Nephron (organoid): ENCODE data around the gene SLCO4A1.

ENCODE experiments used
- H3K27ac Mint-ChIP-seq, 3 experiments: 2 replicates each; pipeline ENCODE4 v1.8.0; 2020; ENCODE audit warnings: mixed read lengths in 3 of 3, mild to moderate bottlenecking in 2 of 3, moderate library complexity in 1 of 3
- H3K27me3 Mint-ChIP-seq: 2 replicates; pipeline ENCODE4 v1.8.0; 2021; ENCODE audit warnings: low read depth, mild to moderate bottlenecking, moderate library complexity, mixed read lengths
- H3K36me3 Mint-ChIP-seq: 2 replicates; pipeline ENCODE4 v1.8.0; 2020; ENCODE audit warnings: low read depth, mixed read lengths
- H3K4me1 Mint-ChIP-seq: 2 replicates; pipeline ENCODE4 v1.8.0; 2020; ENCODE audit warnings: mixed read lengths
- H3K4me3 Mint-ChIP-seq, 3 experiments: 2 replicates each; pipeline ENCODE4 v1.8.0; 2020; ENCODE audit warnings: mild to moderate bottlenecking in 3 of 3, mixed read lengths in 3 of 3, moderate library complexity in 2 of 3
- H3K9me3 Mint-ChIP-seq: 2 replicates; pipeline ENCODE4 v1.8.0; 2020; ENCODE audit warnings: mixed read lengths
- TF ChIP-seq, protein P1 (sequence below), 3 experiments: fragments of 200-600 bp; sonication (generic); IDR thresholded peaks; one replicate each; pipeline ENCODE4 v1.5.0; 2021; ENCODE audit warnings: antibody characterized with exemption in 3 of 3; ENCODE audit not compliant: unreplicated experiment in 3 of 3

SLCO4A1 gene

DNA sequence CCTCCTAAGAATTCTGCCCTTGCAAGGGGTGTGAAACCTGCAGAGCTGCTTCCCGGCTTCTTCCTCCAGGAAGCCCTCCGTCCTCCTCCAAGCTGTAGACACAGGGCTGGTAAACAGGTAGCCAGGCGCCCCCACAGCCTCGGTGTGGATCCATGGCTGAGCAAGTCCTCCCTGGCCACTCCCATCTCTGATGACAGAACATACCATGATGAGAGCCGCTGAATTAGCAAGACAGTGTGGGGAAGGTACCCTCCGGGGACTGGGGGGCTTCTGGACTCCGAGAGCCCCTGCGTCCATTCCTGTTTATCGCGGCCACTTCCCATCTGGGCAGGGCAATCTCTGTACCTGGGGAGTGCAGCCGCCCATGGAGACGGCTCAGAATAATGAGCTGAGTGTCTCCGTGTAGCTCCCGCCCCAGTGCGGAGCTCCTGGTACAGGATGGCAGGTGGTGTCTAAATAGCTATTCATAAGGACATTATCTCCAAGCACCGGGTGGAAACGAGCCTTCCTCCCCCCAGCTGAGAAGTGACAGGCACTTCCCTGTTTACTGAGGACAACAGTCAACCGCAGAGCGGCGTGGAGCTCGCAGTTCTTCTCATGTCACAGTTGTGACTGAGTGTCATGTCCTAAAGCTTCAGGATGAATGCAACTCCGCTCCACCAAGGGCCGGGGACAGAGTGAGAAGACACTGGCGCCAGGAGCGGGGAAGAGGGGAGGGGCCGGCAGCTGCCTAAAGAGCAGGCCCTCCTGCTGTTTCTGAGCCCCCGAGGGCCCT, 43.7 kb downstream of the SLCO4A1 start:
- peaks cover 8% of the 10 kb centered on the region for H3K9me3 Mint-ChIP-seq
- H3K27ac Mint-ChIP-seq, result no peak overlapping the region
- peaks cover 25% of the 10 kb centered on the region for H3K4me1 Mint-ChIP-seq
- no peaks in the 10 kb centered on the region for H3K36me3 Mint-ChIP-seq
- TF ChIP-seq, protein P1, sequence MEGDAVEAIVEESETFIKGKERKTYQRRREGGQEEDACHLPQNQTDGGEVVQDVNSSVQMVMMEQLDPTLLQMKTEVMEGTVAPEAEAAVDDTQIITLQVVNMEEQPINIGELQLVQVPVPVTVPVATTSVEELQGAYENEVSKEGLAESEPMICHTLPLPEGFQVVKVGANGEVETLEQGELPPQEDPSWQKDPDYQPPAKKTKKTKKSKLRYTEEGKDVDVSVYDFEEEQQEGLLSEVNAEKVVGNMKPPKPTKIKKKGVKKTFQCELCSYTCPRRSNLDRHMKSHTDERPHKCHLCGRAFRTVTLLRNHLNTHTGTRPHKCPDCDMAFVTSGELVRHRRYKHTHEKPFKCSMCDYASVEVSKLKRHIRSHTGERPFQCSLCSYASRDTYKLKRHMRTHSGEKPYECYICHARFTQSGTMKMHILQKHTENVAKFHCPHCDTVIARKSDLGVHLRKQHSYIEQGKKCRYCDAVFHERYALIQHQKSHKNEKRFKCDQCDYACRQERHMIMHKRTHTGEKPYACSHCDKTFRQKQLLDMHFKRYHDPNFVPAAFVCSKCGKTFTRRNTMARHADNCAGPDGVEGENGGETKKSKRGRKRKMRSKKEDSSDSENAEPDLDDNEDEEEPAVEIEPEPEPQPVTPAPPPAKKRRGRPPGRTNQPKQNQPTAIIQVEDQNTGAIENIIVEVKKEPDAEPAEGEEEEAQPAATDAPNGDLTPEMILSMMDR (IDR thresholded peaks at IDR 0.05; ENCODE audit: unreplicated experiment in 3 of 3), result no peak
- peaks cover 42% of the 10 kb centered on the region for H3K27me3 Mint-ChIP-seq
- no peak overlapping the region for H3K4me3 Mint-ChIP-seq

DNA sequence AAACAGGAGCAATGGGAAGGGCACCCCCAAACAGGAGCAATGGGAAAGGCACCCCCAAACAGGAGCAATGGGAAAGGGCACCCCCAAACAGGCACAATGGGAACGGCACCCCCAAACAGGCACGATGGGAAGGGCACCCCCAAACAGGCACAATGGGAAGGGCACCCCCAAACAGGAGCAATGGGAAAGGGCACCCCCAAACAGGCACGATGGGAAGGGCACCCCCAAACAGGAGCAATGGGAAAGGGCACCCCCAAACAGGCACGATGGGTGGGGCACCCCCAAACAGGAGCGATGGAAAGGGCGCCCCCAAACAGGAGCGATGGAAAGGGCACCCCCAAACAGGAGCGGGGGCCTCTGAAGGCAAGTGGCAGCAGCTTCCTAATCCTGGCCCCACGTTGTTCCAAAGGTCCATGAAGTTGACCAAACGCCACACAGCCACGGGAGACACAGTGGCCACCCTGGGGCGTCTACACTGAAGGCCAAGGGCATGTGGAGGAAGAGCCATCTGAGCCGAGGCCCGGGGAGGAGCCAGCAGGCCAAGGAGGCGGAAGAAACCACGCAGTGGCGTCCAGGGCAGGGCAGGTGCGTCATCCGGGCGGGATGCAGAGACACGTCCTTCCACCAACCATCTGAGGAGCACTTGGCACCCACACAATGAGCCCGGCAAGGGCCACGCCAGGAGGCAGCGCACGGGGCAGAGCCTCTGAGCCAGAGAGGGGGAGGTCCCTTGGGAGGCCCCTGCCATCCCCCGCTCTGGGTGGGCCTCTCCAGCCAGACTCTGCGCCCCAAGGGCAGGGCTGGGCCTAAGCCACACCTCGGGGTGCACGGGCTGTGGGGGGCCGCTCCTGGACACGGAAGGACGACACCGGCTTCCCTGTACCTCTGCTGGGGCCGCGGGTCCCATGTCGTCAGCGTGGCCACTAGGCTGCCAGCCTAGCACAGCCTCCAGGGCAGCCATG, 44.8 kb downstream of the SLCO4A1 start:
- no peaks in the 10 kb centered on the region for H3K36me3 Mint-ChIP-seq
- H3K9me3 Mint-ChIP-seq, result peaks cover 1% of the 10 kb centered on the region
- no peak overlapping the region for H3K27ac Mint-ChIP-seq
- TF ChIP-seq, protein P1 (IDR thresholded peaks at IDR 0.05; ENCODE audit: unreplicated experiment in 3 of 3), result no peak
- H3K4me1 Mint-ChIP-seq, result peaks cover 29% of the 10 kb centered on the region
- H3K4me3 Mint-ChIP-seq, result no peak overlapping the region
- H3K27me3 Mint-ChIP-seq, result peaks cover 33% of the 10 kb centered on the region

DNA sequence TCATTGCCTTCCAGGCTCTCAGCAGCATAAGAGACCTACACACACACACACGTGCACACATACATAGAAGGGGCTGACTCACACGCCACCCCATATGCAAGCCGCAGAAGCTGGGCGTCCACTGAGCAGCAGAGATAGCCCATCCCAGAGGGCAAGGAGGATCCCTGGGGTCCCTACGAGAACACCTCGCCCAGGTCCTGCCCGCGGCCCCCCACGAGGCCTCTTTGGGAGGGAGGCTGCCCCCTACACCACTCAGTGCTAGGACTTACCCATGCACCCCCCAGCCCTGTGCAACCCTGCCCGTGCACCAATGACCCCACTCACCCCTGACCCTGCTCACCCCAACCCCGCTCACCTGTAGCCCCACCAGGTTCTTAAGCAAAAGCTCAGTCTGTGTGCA, 45.8 kb downstream of the SLCO4A1 start:
- H3K4me3 Mint-ChIP-seq, result peak overlapping the region in 1 of 3 experiments; percentile 26
- peaks cover 29% of the 10 kb centered on the region for H3K4me1 Mint-ChIP-seq
- TF ChIP-seq, protein P1 (IDR thresholded peaks at IDR 0.05; ENCODE audit: unreplicated experiment in 3 of 3), result no peak
- H3K27ac Mint-ChIP-seq, result no peak overlapping the region
- peaks cover 33% of the 10 kb centered on the region for H3K27me3 Mint-ChIP-seq
- H3K9me3 Mint-ChIP-seq, result no peaks in the 10 kb centered on the region
- H3K36me3 Mint-ChIP-seq, result no peaks in the 10 kb centered on the region

DNA sequence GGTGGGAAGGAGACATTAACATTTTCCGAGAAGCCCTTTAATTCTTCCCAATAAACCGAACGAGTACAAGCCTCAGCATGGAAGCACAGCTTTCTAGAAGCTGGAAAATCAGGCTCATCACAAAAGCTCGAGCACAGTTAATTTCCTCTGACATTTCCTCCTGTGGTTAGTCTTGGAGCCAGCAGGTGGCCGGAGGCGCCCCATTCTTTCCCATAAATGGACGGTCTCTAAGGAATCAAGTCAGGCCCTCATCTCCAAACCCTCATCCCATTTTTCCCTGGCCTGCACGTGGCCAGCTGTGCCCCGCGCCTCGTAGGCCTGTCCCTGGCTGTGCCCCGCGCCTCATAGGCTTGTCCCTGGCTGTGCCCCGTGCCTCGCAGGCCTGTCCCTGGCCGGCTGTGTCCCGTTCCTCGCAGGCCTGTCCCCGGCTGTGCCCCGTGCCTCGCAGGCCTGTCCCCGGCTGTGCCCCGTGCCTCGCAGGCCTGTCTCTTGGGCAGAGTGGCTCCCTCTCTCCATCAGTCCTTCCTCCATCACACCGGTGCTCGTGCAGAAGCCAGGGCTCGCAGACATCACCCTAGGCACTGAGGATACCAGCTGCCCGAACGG, 46.7 kb downstream of the SLCO4A1 start:
- no peaks in the 10 kb centered on the region for H3K36me3 Mint-ChIP-seq
- H3K4me1 Mint-ChIP-seq, result peaks cover 29% of the 10 kb centered on the region

DNA sequence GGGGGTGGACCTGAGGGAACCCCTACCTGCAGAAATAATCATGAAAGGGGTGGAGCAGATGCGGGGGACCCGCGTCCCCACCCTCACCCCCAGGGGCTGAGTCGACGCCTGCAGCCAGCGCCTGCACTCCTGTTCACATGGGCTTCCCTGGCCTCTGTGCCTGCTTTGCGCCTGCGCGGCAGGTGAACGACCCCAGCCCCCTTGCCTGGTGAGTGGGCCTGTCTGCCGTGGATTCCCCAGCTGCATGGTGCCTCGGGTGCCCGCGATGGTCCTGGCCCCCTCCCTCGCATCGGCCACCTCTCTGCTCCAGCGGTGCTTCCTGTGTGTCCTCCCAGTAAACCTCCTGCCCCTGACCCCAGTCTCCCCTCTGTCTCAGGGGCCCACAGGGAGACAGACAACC, 47.6 kb downstream of the SLCO4A1 start:
- TF ChIP-seq, protein P1 (IDR thresholded peaks at IDR 0.05; ENCODE audit: unreplicated experiment in 3 of 3), result no peak
- Mint-ChIP-seq H3K27ac (no peak overlapping the region), H3K27me3 (peaks cover 33% of the 10 kb centered on the region), H3K4me3 (no peak overlapping the region), H3K4me1 (peaks cover 29% of the 10 kb centered on the region), H3K9me3 (no peaks in the 10 kb centered on the region), H3K36me3 (no peaks in the 10 kb centered on the region)

More for the DNA sequence above, 46.7 kb downstream of the SLCO4A1 start:
- no peak overlapping the region for H3K27ac Mint-ChIP-seq
- no peaks in the 10 kb centered on the region for H3K9me3 Mint-ChIP-seq
- TF ChIP-seq, protein P1 (IDR thresholded peaks at IDR 0.05; ENCODE audit: unreplicated experiment in 3 of 3), result peak in 1 of 3 experiments; percentile 32
- H3K27me3 Mint-ChIP-seq, result peaks cover 33% of the 10 kb centered on the region
- no peak overlapping the region for H3K4me3 Mint-ChIP-seq
